Neural crest cell (in vitro differentiated cells): ENCODE results near the gene MYCT1. TPM values are rescaled to one million over a fixed set of nuclear protein-coding genes. Genes with fewer than 3 reads are reported as not detected.

Source experiments
- DNase-seq: peaks from one replicate; pipeline ENCODE4 v3.0.0; 2021; ENCODE audit warnings: low read depth, mixed read lengths, low spot score
- H3K27ac Mint-ChIP-seq: one replicate; pipeline ENCODE4 v1.8.0; 2021; ENCODE audit warnings: mild to moderate bottlenecking, mixed read lengths; ENCODE audit not compliant: unreplicated experiment
- H3K27me3 Mint-ChIP-seq: 2 replicates; pipeline ENCODE4 v1.8.0; 2021; ENCODE audit warnings: low read depth, mild to moderate bottlenecking, mixed read lengths
- H3K36me3 Mint-ChIP-seq: 2 replicates; pipeline ENCODE4 v1.8.0; 2021; ENCODE audit warnings: low read depth, mild to moderate bottlenecking, mixed read lengths
- H3K4me1 Mint-ChIP-seq: 2 replicates; pipeline ENCODE4 v1.8.0; 2021; ENCODE audit warnings: mixed read lengths
- H3K4me3 Mint-ChIP-seq: one replicate; pipeline ENCODE4 v1.8.0; 2021; ENCODE audit warnings: mild to moderate bottlenecking, mixed read lengths
- H3K9me3 Mint-ChIP-seq: 2 replicates; pipeline ENCODE4 v1.8.0; 2021; ENCODE audit warnings: mixed read lengths
- total RNA-seq: library from RNA; stranded (reverse); gene quantifications from 2 replicates; pipeline ENCODE4 v1.2.1, GENCODE V29; 2021
- TF ChIP-seq, protein P1 (sequence below): fragments of 200-600 bp; sonication (generic); conservative IDR thresholded peaks from 2 replicates; pipeline ENCODE4 v1.5.0; 2021; ENCODE audit warnings: antibody characterized with exemption, mild to moderate bottlenecking

Gene MYCT1
- total RNA-seq, 1 donor from 2014 or later = not detected

GRCh38 chr6:152721956-152722355, 24.3 kb downstream of the MYCT1 start:
- Mint-ChIP-seq H3K27ac (no peak overlapping the region), H3K27me3 (peaks cover 6% of the 10 kb centered on the region), H3K4me3 (no peak overlapping the region), H3K4me1 (no peaks in the 10 kb centered on the region), H3K9me3 (no peaks in the 10 kb centered on the region), H3K36me3 (no peaks in the 10 kb centered on the region)
- no peak for DNase-seq
- TF ChIP-seq, protein P1, sequence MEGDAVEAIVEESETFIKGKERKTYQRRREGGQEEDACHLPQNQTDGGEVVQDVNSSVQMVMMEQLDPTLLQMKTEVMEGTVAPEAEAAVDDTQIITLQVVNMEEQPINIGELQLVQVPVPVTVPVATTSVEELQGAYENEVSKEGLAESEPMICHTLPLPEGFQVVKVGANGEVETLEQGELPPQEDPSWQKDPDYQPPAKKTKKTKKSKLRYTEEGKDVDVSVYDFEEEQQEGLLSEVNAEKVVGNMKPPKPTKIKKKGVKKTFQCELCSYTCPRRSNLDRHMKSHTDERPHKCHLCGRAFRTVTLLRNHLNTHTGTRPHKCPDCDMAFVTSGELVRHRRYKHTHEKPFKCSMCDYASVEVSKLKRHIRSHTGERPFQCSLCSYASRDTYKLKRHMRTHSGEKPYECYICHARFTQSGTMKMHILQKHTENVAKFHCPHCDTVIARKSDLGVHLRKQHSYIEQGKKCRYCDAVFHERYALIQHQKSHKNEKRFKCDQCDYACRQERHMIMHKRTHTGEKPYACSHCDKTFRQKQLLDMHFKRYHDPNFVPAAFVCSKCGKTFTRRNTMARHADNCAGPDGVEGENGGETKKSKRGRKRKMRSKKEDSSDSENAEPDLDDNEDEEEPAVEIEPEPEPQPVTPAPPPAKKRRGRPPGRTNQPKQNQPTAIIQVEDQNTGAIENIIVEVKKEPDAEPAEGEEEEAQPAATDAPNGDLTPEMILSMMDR = no peak

- Mint-ChIP-seq H3K27ac (no peak overlapping the region), H3K36me3 (no peaks in the 10 kb centered on the region), H3K27me3 (peaks cover 6% of the 10 kb centered on the region), H3K9me3 (no peaks in the 10 kb centered on the region), H3K4me1 (no peaks in the 10 kb centered on the region), H3K4me3 (no peak overlapping the region)
- TF ChIP-seq, protein P1 = no peak
- DNase-seq = no peak
Measured at GRCh38 chr6:152723398-152723797, 25.7 kb downstream of the MYCT1 start.

- peaks cover 10% of the 10 kb centered on the region for H3K27me3 Mint-ChIP-seq
- H3K9me3 Mint-ChIP-seq = no peaks in the 10 kb centered on the region
- no peak for DNase-seq
- H3K27ac Mint-ChIP-seq = no peak overlapping the region
- TF ChIP-seq, protein P1 = no peak
- H3K4me1 Mint-ChIP-seq = no peaks in the 10 kb centered on the region
- H3K36me3 Mint-ChIP-seq = no peaks in the 10 kb centered on the region
- H3K4me3 Mint-ChIP-seq = no peak overlapping the region
Measured at GRCh38 chr6:152726313-152726712, 28.6 kb downstream of the MYCT1 start.

GRCh38 chr6:152727507-152727906, 29.8 kb downstream of the MYCT1 start:
- no peak for DNase-seq
- Mint-ChIP-seq H3K4me3 (no peak overlapping the region), H3K36me3 (no peaks in the 10 kb centered on the region), H3K27ac (no peak overlapping the region), H3K9me3 (no peaks in the 10 kb centered on the region), H3K27me3 (peaks cover 8% of the 10 kb centered on the region), H3K4me1 (no peaks in the 10 kb centered on the region)
- TF ChIP-seq, protein P1 = no peak

GRCh38 chr6:152734630-152735029, 36.9 kb downstream of the MYCT1 start:
- H3K27me3 Mint-ChIP-seq = peaks cover 23% of the 10 kb centered on the region
- no peaks in the 10 kb centered on the region for H3K9me3 Mint-ChIP-seq
- DNase-seq = no peak
- TF ChIP-seq, protein P1 = no peak
- no peaks in the 10 kb centered on the region for H3K4me1 Mint-ChIP-seq
- H3K27ac Mint-ChIP-seq = no peak overlapping the region
- H3K4me3 Mint-ChIP-seq = no peak overlapping the region
- no peaks in the 10 kb centered on the region for H3K36me3 Mint-ChIP-seq
